BJ (cell line): Measurements from ENCODE around the gene CMC1. TPM values are rescaled to one million over a fixed set of nuclear protein-coding genes. Genes with fewer than 3 reads are reported as not detected.
"Not testable (repeated sequence)": the region's sequence is repeated elsewhere in the genome, so short reads cannot be mapped to it uniquely, and the experiment has no call there.

Experiments
- CTCF ChIA-PET: fragments of 350-600 bp; formaldehyde crosslinking; extraction: SDS; loops from one replicate; lab custom pipeline; 2021; ENCODE audit warnings: antibody characterized with exemption, inconsistent platforms; lab: Yijun Ruan, JAX
- POLR2A ChIA-PET: fragments of 300-600 bp; sonication (Branson Sonifier 250); formaldehyde crosslinking; extraction: SDS; loops from one replicate; lab custom pipeline; 2021; ENCODE audit warnings: antibody characterized with exemption; lab: Charles Lee
- DNase-seq: peaks from one replicate; pipeline ENCODE4 v3.0.0-alpha.2; 2011; ENCODE audit warnings: low read depth
- H3K27me3 ChIP-seq: 2 replicates; pipeline ENCODE4 v1.6.0; 2011; ENCODE audit warnings: low read length; ENCODE audit not compliant: control insufficient read depth, insufficient read depth
- H3K36me3 ChIP-seq: 2 replicates; pipeline ENCODE4 v1.5.1; 2011; ENCODE audit warnings: low read length; ENCODE audit not compliant: control insufficient read depth, insufficient read depth
- H3K4me3 ChIP-seq: 2 replicates; pipeline ENCODE4 v1.5.1; 2011; ENCODE audit warnings: low read depth, mild to moderate bottlenecking, control low read depth, low read length
- CTCF ChIP-seq: IDR thresholded peaks from 2 replicates; pipeline ENCODE4 v1.5.1; 2011; ENCODE audit warnings: low read depth, mild to moderate bottlenecking, control low read depth, inconsistent platforms, low read length, moderate library complexity; ENCODE audit not compliant: insufficient read depth
- polyA plus RNA-seq: library from polyadenylated mRNA; depleted of rRNA; stranded (reverse); fragments of >200 nt; gene quantifications from 2 replicates; pipeline ENCODE4 v1.2.3, GENCODE V29; 2011

Gene CMC1
- polyA plus RNA-seq, 1 experiment = 8.8 TPM

GRCh38 chr3:28253040-28253715, 11.8 kb downstream of the CMC1 start:
- Histone ChIP-seq H3K27me3 (no peaks in the 10 kb centered on the region), H3K4me3 (no peak overlapping the region), H3K36me3 (no peaks in the 10 kb centered on the region)
- ChIA-PET POLR2A (no interaction called here), CTCF (interaction anchor here (0.9 to 1.2 kb wide), 2 partner anchors 9 to 18 kb away, joined by 3 read pairs; no protein-coding TSS in a partner anchor)
- no peak for DNase-seq
- TF ChIP-seq CTCF = no peak

DNA sequence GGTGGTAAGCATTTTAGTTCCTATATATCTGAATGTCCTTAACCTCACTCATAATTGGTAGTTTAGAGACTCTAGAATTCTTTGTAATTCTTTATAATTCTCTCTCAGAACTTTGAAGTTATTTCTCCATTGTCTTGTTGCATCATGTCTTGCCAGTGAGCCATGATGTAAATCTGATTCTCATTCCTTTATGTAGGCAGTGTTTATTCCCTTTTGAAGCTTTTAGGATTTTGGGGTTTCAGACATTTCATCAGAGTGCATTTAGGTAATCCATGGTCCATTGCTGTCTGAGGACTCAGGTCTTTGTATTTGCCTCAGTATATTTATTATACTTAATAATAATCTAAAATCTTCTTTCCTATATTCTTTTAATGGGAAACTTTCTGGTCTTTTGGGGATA, 20.6 kb downstream of the CMC1 start:
- Histone ChIP-seq H3K36me3 (no peaks in the 10 kb centered on the region), H3K4me3 (no peak overlapping the region), H3K27me3 (no peaks in the 10 kb centered on the region)
- POLR2A ChIA-PET = no interaction called here
- TF ChIP-seq CTCF = no peak
- DNase-seq = no peak
- CTCF ChIA-PET = no interaction called here

- H3K36me3 ChIP-seq = no peaks in the 10 kb centered on the region
- CTCF ChIA-PET = interaction anchor here (0.7 to 1.3 kb wide), 2 partner anchors 13 to 70 kb away, joined by 3 read pairs; no protein-coding TSS in a partner anchor
- no peaks in the 10 kb centered on the region for H3K27me3 ChIP-seq
- POLR2A ChIA-PET = no interaction called here
- TF ChIP-seq CTCF = no peak
- no peak overlapping the region for H3K4me3 ChIP-seq
- no peak for DNase-seq
These were observed 24.2 kb downstream of the CMC1 start for GRCh38 chr3:28265641-28266040.

DNA sequence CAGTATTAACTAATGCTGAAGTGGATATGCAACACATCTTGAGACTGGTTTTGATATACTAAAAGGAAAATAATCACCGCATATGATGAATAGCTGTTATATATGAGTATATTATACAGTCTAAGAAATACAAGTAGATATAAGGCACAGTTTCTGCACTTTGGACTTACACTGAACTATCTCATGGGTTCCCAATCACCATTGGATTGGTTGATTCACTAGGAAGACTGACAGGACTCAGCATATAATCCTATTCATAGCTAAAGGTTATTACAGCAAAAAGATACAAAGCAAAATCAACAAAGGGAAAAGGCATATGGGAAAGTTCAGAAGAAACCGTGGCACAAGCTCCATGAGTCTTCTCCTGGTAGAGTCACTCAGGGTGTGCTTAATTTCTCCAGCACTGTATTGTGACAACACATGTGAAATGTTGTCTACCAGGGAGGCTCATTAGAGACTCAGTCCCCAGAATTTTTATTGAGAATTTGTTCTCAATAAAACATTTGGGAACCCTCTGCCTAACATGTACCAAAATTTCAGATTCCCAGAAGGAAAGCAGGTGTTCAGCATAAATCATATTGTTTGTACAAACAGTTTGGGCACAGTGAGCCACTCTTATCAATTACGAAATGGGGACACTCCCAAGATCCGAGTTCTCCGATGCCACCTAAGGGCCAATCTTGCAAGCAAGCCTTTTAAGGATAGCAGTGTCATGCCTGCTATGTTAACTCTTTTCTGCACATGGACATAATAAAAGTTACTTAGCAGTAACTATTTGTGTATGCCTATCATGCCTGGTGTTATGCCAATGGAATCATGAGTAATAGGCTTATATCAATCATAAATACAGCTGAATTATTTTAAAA, 26.8 kb downstream of the CMC1 start:
- Histone ChIP-seq H3K27me3 (no peaks in the 10 kb centered on the region), H3K4me3 (no peak overlapping the region), H3K36me3 (no peaks in the 10 kb centered on the region; the same call in 1 of the 2 replicates)
- TF ChIP-seq CTCF = no peak
- DNase-seq = no peak
- CTCF ChIA-PET = interaction anchor here (1.3 to 1.7 kb wide), 2 partner anchors 7 to 11 kb away, joined by 4 read pairs; no protein-coding TSS in a partner anchor
- POLR2A ChIA-PET = no interaction called here

DNA sequence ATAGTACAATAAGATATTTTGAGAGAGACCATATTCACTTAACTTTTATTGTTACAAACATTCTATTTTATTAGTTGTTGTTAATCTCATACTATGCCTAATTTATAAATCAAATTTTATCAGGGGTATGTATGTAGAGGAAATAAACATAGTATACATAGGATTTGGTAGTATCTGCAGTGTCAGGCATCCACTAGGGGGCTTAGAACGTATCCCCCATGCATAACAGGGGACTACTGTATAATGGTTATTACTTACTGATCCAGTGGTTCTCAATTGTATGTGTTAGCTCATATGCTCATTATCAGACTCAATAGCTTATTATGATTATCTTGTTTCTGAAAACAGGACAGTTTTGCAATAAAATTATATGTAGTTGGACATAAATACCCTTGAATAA, 27.6 kb downstream of the CMC1 start:
- H3K36me3 ChIP-seq = no peaks in the 10 kb centered on the region; the same call in 1 of the 2 replicates
- TF ChIP-seq CTCF = no peak
- no peak overlapping the region for H3K4me3 ChIP-seq
- H3K27me3 ChIP-seq = no peaks in the 10 kb centered on the region
- no peak for DNase-seq
- POLR2A ChIA-PET = no interaction called here
- CTCF ChIA-PET = interaction anchor here (1.7 kb wide), 1 partner anchor 8 kb away, joined by 4 read pairs; no protein-coding TSS in a partner anchor

- H3K36me3 ChIP-seq, DNase-seq, POLR2A ChIA-PET, H3K27me3 ChIP-seq, H3K4me3 ChIP-seq: not testable (repeated sequence)
- CTCF ChIA-PET = interaction anchor here (1.7 kb wide), 1 partner anchor 9 kb away, joined by 4 read pairs; no protein-coding TSS in a partner anchor
These were observed 28.5 kb downstream of the CMC1 start for GRCh38 chr3:28269884-28270283.
